HG03521 (cell line): ENCODE results near the gene IL10RA.
"Not testable (repeated sequence)": the region's sequence is repeated elsewhere in the genome, so short reads cannot be mapped to it uniquely, and the experiment has no call there.

ENCODE experiments used
- ATAC-seq: cut with Tn5 transposase; IDR thresholded peaks from one replicate; pipeline ENCODE4 v1.9.1; 2021; ENCODE audit warnings: mild to moderate bottlenecking, moderate library complexity; ENCODE audit not compliant: unreplicated experiment

IL10RA gene

GRCh38 chr11:117985953-117986887 is at the start of gene IL10RA:
IL10RA (plus strand) TSS chr11:117986394; CDS start chr11:117986468, 74 bp downstream.
- peak; percentile 89 for ATAC-seq

- no peak for ATAC-seq
Observed at GRCh38 chr11:117936973-117937372, 49.2 kb upstream of the IL10RA start.

- ATAC-seq = no peak
Observed at GRCh38 chr11:117940736-117941135, 45.5 kb upstream of the IL10RA start.

- ATAC-seq = no peak
Observed at GRCh38 chr11:117941163-117941707, 45.0 kb upstream of the IL10RA start.

- no peak for ATAC-seq
Observed at GRCh38 chr11:117941976-117942654, 44.1 kb upstream of the IL10RA start.

GRCh38 chr11:117944554-117944953 is 41.6 kb upstream of the IL10RA start:
- ATAC-seq = no peak

GRCh38 chr11:117945047-117945810 is 41.0 kb upstream of the IL10RA start:
- ATAC-seq = no peak

GRCh38 chr11:117946156-117946841 is 39.9 kb upstream of the IL10RA start:
- no peak for ATAC-seq

- no peak for ATAC-seq
Observed at GRCh38 chr11:117946842-117947526, 39.2 kb upstream of the IL10RA start.

GRCh38 chr11:117947751-117948150 is 38.4 kb upstream of the IL10RA start:
- not testable (repeated sequence) for ATAC-seq

GRCh38 chr11:117948466-117948865 is 37.7 kb upstream of the IL10RA start:
- not testable (repeated sequence) for ATAC-seq

GRCh38 chr11:117949062-117949461 is 37.1 kb upstream of the IL10RA start:
- ATAC-seq = no peak

GRCh38 chr11:117950301-117950700 is 35.9 kb upstream of the IL10RA start:
- no peak for ATAC-seq

- ATAC-seq = no peak
Observed at GRCh38 chr11:117950993-117951961, 34.9 kb upstream of the IL10RA start.

- no peak for ATAC-seq
Observed at GRCh38 chr11:117953024-117953671, 33.0 kb upstream of the IL10RA start.

GRCh38 chr11:117958949-117959348 is 27.2 kb upstream of the IL10RA start:
- ATAC-seq = no peak

- ATAC-seq = no peak
Observed at GRCh38 chr11:117959438-117960149, 26.6 kb upstream of the IL10RA start.
